Brain pericyte (primary cell): Measurements from ENCODE around the gene TBC1D1.

ENCODE experiments used
- DNase-seq: peaks from one replicate; pipeline ENCODE4 v3.0.0-alpha.2; 2012; ENCODE audit warnings: low read depth, low spot score

Gene TBC1D1

DNA sequence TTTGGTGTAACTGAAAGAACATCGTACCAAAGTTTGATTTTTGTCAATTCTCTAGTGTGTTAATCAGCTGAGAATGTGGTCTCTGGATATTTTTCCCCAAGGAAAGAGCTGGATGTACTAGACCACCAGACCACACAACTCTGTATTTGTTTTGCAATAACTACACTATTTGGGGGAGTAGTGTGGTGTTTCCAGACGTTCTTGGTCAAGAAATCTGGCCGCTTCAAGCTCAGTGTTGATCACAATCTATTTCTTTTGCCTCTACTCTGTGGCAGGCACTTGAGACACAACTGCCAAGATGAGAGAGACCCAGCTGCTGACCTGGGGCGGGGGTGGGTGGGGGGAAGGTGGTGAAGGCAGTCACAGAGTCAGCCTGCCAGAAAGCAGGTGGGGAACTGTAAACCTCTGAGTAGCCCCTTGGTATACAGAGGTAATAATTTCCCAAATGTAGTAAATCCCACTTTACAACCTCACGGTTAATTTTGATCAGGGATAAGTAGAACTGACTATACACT, 99.9 kb downstream of the TBC1D1 start:
- DNase-seq: no peak

GRCh38 chr4:37991623-37992410, 100.9 kb downstream of the TBC1D1 start:
- no peak for DNase-seq

DNA sequence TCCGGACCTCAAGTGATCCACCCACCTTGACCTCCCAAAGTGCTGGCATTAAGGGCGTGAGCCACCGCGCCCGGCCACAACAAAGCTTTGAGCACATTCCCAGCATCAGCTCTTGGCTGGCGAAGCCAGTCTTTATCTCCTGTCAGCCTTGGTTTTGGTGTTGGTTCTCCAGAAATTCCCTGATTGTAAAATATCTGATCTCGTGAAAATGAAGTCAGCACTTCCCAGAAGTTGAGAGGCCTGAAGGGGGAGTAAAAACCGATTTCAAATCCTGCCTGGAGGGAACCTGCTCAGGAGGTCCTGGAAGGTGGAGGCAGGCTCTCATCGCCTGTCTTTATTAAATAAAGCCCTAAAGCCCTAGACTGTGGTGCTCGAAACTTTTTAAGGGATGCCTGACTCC, 102.9 kb downstream of the TBC1D1 start:
- DNase-seq: no peak

DNA sequence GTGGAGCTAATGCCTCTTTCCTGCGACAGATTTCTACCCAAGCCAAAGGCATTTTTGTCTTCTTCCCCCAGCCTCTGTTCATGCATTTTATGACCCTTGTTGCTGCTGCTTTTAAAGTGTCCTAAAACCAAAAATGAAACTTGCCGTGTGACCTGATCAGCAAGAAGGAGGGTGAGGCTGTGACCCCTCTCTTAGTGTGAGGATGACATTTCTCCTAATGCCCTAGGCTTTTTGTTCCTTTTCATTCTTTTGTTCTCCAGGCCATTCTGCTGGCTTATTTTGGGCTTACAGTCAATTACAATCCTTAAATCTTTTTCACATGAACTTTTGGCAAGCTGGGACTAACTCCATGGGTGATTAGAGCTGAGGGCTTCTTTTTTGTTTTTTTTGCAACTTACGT, 103.7 kb downstream of the TBC1D1 start:
- no peak for DNase-seq

GRCh38 chr4:37995299-37995821, 104.5 kb downstream of the TBC1D1 start:
- DNase-seq: no peak

- no peak for DNase-seq
These were observed 105.3 kb downstream of the TBC1D1 start for GRCh38 chr4:37995981-37996775.

DNA sequence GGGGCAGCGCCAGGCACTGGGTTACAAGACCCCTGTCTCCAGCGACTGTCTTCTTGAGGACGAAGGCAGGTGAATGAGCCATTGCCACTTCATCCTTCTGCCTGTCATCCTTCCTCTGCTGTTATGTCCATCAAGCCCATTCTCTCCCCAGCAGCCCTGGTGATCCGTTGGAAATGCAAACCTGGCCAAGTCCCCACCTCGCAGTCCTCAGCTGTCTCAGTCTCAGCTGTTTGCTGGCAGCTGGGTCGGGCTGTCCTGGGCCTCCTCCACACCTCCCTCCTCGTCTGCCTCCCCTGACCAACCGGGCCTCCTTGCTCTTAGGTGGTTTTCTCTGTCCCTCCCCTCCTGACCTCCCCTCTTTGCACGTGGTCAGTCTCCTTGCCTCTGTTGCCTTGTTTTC, 107.3 kb downstream of the TBC1D1 start:
- DNase-seq: no peak

GRCh38 chr4:37999000-37999716, 108.3 kb downstream of the TBC1D1 start:
- no peak for DNase-seq

DNA sequence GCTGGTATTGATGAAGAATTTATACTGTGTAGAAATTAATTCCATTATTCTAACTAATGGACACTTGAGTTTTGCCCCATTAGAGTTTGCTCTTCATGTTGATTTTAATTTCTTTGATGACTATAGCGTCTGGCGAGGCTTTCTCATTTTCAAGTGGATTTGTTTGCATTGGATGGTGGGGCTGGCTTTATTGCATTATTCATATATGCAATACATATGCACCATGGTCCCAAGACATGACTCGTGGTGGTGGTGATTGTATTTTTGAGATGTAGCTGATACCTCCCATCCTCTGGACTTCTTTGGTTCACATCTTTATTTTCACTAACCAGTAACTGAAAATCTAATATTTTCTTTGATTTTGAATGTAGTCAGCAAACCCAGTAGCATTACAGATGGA, 109.1 kb downstream of the TBC1D1 start:
- no peak for DNase-seq

DNA sequence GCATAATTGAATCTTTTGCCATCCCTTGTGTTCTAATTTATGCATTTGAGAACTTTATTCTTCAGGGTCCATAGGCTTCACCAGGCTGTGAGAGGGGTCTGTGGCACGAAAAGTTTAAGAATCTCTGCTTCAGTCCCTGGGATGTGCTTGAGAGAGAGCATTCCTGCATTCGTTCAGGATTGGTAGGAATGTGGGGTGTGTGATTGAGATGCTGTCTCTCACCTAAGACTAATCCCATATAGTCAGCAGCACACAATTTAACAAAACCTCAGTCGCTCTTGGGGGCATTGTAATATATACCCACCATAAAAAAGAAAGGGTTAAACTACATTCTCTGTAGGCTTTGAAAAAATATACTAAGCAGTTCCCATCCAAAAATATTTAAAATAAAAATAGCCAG, 111.0 kb downstream of the TBC1D1 start:
- DNase-seq: no peak

- DNase-seq: no peak
These were observed 111.7 kb downstream of the TBC1D1 start for GRCh38 chr4:38002451-38003071.

- no peak for DNase-seq
These were observed 112.2 kb downstream of the TBC1D1 start for GRCh38 chr4:38003102-38003501.

DNA sequence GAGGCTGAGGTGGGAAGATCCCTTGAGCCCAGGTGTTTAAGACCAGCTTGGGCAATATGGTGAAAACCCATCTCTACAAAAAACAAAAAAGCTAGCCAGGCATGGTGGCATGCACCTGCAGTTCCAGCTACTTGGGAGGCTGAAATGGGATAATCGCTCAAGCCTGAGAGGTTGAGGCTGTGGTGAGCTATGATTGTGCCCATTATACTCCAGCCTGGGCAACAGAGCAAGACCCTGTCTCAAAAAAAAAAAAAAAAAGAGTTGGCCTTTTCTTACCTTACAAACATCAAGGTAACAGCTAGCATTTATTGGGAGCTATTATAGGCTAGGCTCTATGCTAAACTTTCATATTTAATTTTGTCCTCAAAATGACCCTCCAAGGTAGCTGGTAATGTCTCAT, 112.7 kb downstream of the TBC1D1 start:
- no peak for DNase-seq

GRCh38 chr4:38004062-38004461, 113.2 kb downstream of the TBC1D1 start:
- DNase-seq: no peak

GRCh38 chr4:38004887-38005286, 114.0 kb downstream of the TBC1D1 start:
- DNase-seq: no peak

DNA sequence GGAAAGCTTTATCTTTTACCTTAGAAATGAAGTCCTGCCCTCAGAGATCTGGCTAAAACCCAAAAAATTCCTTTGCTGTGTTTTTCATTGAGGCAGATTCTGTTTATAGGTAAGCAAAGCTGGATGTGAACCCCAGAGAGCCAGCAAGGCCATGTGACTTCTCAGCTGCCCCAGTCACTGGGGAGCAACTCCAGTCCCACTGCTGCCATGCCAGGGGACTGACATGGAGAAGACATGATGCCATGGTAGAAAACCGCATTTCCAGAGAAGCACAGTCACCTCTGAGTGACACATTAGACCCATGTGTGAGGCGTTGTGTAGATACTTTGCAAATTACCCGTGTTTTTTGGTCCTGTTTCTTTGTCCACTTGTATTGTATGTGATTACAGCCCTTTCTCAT, 114.8 kb downstream of the TBC1D1 start:
- DNase-seq: no peak

DNA sequence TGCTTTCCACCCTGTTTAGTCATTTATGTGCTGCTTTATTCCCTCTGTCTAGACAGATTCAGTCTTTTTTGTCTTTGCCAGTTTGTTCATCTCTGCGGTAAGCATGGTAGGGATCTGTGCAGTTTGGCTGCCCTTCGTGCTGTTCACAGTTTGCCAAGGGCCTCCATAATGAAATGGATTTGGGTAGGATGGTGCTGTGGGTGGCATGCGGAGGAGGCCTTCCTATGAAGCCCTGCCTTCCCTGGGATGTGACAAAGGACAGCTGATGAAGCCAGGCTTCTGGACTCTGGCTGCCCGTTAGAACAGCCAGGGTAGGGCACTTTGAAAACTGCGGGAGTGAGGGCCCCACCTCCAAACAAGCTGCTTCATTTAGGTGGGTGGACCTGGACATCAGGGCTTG, 116.8 kb downstream of the TBC1D1 start:
- DNase-seq: no peak

DNA sequence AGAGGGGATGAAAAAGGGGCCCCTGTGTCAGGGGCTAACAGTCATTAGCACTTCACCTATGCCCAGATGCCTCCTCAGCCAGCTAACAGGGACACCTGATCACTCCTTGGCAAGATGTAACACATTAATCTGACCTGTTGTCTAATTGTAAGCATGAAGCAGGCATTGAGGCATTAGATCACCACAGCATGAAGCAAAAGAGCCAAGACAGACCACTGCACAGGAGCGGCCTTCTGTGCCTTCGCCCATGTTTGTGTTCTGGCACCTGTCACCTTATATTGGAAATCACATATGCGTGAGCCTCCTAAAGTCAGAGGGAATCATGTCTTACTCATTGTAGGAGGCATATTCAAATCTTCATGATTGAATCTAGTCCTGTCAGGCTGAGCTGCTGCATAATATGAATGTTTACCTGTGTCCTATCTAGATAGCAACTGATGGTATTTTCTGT, 117.7 kb downstream of the TBC1D1 start:
- no peak for DNase-seq

- no peak for DNase-seq
These were observed 118.5 kb downstream of the TBC1D1 start for GRCh38 chr4:38009421-38009820.

DNA sequence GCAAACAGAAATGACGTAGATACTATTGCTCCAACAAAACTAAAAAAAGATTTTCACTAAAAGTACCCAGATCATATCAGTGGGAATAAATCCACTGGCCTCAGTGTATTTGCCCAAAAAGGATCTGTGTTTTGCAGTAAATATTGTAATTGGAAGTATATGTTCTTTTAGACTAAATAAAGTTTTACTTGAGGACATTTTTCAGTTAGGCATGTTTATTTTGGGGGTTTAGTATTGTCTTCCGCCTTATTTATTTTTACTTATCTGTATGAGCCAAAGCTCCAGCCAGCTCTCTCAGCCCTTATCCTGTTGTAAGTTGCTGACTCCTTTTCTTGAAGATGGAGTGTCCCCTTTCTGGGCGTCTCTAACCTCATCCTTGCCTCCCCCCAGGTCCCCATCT, 119.1 kb downstream of the TBC1D1 start:
- no peak for DNase-seq

DNA sequence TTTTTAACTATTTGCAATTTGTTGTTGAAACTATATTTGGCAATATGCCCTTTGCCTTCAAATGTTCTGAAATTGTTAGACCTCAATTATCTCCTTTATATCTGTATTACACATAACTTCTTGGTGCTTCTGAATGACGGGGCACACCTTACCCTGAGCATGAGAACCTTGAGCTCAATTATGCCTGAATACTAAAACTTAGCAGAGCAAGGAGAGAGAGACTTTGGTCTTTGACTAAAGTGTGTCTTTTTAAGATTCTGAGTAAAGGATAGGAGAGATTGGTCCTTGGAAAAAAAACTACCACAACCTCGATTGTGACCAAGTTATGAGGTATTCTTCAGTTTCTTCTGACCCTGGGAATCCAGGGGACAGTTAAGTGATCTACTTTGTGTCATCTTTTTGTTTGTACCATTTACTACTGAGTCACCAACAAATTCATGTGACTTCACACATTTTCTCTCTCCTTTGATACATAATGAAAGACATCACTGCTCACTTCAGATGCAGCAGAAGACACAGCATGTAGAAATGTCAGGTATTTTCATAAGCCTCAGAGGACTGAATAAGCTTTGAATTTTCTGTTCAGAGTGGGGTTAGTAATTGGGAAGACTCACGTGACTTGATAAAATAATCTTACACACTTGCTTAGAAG, 120.8 kb downstream of the TBC1D1 start:
- no peak for DNase-seq
